ENCODE measurements around the gene PNMA1.

Gene PNMA1

GRCh38 chr14:73726025-73726961 lies 12.1 kb upstream of the PNMA1 start:
- in situ Hi-C loops (cut with MboI; ENCODE audit: low sequenced_read_pairs, unreplicated experiment): loop anchor here (5.0 to 25.0 kb wide), 2 partner anchors 101 to 311 kb away; no protein-coding TSS in a partner anchor
- TF ChIP-seq CTCF (IDR thresholded peaks at IDR 0.05; ENCODE audit: borderline replicate concordance, control extremely low read depth, extremely low read depth, insufficient read depth, missing control alignments): no peak

GRCh38 chr14:73725116-73726024 lies 11.2 kb upstream of the PNMA1 start:
- DNase-seq (ENCODE audit: low spot score): no peak
- in situ Hi-C loops (cut with MboI; ENCODE audit: low sequenced_read_pairs, unreplicated experiment): loop anchor here (5.0 to 25.0 kb wide), 2 partner anchors 102 to 312 kb away; no protein-coding TSS in a partner anchor
- TF ChIP-seq CTCF (IDR thresholded peaks at IDR 0.05; ENCODE audit: borderline replicate concordance, control extremely low read depth, extremely low read depth, insufficient read depth, missing control alignments): no peak

More at GRCh38 chr14:73726025-73726961, 12.1 kb upstream of the PNMA1 start:
- no peak for DNase-seq (ENCODE audit: low spot score)

GRCh38 chr14:73724696-73725095 lies 10.5 kb upstream of the PNMA1 start:
- in situ Hi-C loops (cut with MboI; ENCODE audit: low sequenced_read_pairs, unreplicated experiment): loop anchor here (5.0 to 25.0 kb wide), 2 partner anchors 103 to 313 kb away; no protein-coding TSS in a partner anchor
- no peak for DNase-seq (ENCODE audit: low spot score)
- TF ChIP-seq CTCF (IDR thresholded peaks at IDR 0.05; ENCODE audit: borderline replicate concordance, control extremely low read depth, extremely low read depth, insufficient read depth, missing control alignments): no peak

GRCh38 chr14:73723797-73724661 lies 9.8 kb upstream of the PNMA1 start:
- in situ Hi-C loops (cut with MboI; ENCODE audit: low sequenced_read_pairs, unreplicated experiment): no loop called here
- TF ChIP-seq CTCF (IDR thresholded peaks at IDR 0.05; ENCODE audit: borderline replicate concordance, control extremely low read depth, extremely low read depth, insufficient read depth, missing control alignments): no peak
- no peak for DNase-seq (ENCODE audit: low spot score)

GRCh38 chr14:73723406-73723796 lies 9.2 kb upstream of the PNMA1 start:
- no peak for TF ChIP-seq CTCF (IDR thresholded peaks at IDR 0.05; ENCODE audit: borderline replicate concordance, control extremely low read depth, extremely low read depth, insufficient read depth, missing control alignments)
- in situ Hi-C loops (cut with MboI; ENCODE audit: low sequenced_read_pairs, unreplicated experiment): no loop called here
- no peak for DNase-seq (ENCODE audit: low spot score)

Measured in GM13976 (cell line).